Memory B cell (primary cell): Measurements from ENCODE around the gene CCDC192.

ENCODE experiments used
- ATAC-seq: fragments of 150-1000 bp; cut with Tn5 transposase; 2 replicates; pipeline ENCODE4 v1.10.0; 2021; ENCODE audit warnings: low read depth, mild to moderate bottlenecking, moderate library complexity
- DNase-seq, 2 donors: peaks; one replicate each; pipeline ENCODE4 v3.0.0; 2022; ENCODE audit warnings: low spot score in 2 of 2
- H3K27ac Mint-ChIP-seq: one replicate; pipeline ENCODE4 v1.8.0; 2022; ENCODE audit warnings: mild to moderate bottlenecking, moderate library complexity, mixed read lengths
- H3K27me3 Mint-ChIP-seq: one replicate; pipeline ENCODE4 v1.8.0; 2022; ENCODE audit warnings: mixed read lengths
- H3K36me3 Mint-ChIP-seq: one replicate; pipeline ENCODE4 v1.8.0; 2022; ENCODE audit warnings: mild to moderate bottlenecking, mixed read lengths
- H3K4me1 Mint-ChIP-seq: one replicate; pipeline ENCODE4 v1.8.0; 2022; ENCODE audit warnings: mixed read lengths
- H3K4me3 Mint-ChIP-seq: one replicate; pipeline ENCODE4 v1.8.0; 2022; ENCODE audit warnings: mild to moderate bottlenecking, moderate library complexity, mixed read lengths
- H3K9me3 Mint-ChIP-seq: one replicate; pipeline ENCODE4 v1.8.0; 2022; ENCODE audit warnings: mixed read lengths

The CCDC192 gene

DNA sequence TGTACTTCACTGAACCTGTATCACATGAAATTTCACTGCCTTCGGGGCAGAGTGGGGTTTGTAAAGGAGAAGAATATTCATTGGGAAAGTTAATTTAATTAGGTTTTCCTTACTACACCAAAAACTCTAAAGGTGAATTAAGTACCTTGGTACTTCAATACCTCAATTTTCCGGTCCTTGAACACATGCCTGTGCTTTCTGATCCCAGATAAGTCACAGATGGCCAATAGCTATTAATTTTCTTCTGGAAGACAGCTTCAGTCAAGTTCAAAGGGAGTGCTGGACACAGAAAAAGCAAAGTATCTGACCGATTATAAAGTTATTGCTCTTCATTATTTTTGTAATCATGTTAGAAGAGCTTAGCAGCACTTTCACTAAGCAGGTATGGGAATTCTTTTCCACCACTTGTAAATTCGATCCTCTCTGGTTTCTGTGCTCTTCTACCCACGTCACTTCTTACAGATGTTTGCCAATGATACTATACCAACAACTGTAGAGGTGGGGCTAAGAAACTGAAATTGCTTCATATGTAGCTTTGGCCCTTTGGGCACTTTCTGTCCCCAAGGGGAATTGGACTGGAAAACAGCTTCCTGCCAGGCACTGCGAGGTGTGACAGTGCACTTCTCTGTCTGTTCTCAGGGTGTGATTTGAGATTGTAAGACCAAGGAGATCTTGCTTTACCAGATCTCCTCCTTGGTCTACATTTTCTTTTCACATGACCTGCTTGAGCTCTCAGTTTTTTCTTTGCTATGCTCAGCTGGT, 164.0 kb downstream of the CCDC192 start:
- DNase-seq, result no peak
- H3K9me3 Mint-ChIP-seq, result no peaks in the 10 kb centered on the region
- no peak for ATAC-seq
- no peak overlapping the region for H3K27ac Mint-ChIP-seq
- no peaks in the 10 kb centered on the region for H3K36me3 Mint-ChIP-seq
- H3K27me3 Mint-ChIP-seq, result no peaks in the 10 kb centered on the region
- H3K4me3 Mint-ChIP-seq, result no peak overlapping the region
- peaks cover 3% of the 10 kb centered on the region for H3K4me1 Mint-ChIP-seq

DNA sequence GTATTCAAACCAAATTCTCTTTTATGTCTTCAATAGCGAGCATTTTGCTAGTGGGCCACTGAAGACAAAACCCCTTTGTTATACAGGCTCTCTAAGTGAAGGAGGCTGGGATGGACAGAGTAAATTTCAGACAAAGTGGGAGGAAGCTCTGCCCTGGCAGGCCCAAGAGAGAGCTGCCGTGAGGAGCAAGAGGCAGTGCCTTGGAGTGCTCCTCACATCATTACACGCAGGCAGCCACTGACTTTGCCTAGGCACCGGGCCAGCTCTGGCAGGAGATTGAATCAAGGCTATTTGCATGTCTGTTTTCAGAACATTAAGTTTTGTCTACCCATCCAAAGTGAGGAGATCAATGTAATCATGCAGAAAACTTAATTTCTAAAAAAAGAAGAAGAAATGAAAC, 167.7 kb downstream of the CCDC192 start:
- H3K4me3 Mint-ChIP-seq, result no peak overlapping the region
- no peak for ATAC-seq
- H3K27ac Mint-ChIP-seq, result no peak overlapping the region
- H3K4me1 Mint-ChIP-seq, result peaks cover 3% of the 10 kb centered on the region
- no peak for DNase-seq
- H3K27me3 Mint-ChIP-seq, result no peaks in the 10 kb centered on the region
- H3K9me3 Mint-ChIP-seq, result no peaks in the 10 kb centered on the region
- H3K36me3 Mint-ChIP-seq, result no peaks in the 10 kb centered on the region

DNA sequence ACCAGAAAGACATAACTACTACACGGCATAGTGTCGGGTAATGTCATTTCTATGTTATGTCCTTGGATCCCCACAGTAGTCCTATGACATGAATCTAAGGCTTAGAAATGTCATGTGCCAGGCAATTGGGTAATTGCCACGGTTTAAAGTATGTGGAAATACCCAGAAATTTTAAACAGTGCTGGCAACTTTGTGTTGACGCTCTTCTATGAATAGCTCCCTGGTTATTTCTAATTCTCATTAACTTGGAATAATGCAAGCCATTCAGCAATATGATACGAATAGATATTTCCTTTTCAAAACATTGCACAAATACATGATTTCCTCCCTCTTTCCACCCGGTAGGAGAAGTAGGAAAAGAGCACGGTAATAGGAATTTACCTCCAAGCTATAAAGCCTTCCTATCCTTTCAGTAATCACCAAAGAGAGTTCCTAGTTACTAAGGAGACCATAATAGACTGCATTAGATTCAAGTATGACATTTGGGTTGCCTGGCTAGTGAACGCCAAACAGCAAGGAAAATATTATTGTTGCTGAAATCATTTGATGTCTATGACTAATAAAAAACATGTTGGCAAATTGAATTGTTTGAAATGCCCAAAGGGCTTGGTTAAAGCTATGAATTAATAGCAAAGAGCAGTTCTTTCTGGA, 168.4 kb downstream of the CCDC192 start:
- no peaks in the 10 kb centered on the region for H3K9me3 Mint-ChIP-seq
- no peak overlapping the region for H3K27ac Mint-ChIP-seq
- H3K4me3 Mint-ChIP-seq, result no peak overlapping the region
- peaks cover 3% of the 10 kb centered on the region for H3K4me1 Mint-ChIP-seq
- no peaks in the 10 kb centered on the region for H3K27me3 Mint-ChIP-seq
- ATAC-seq (no peak), DNase-seq (no peak)
- no peaks in the 10 kb centered on the region for H3K36me3 Mint-ChIP-seq

DNA sequence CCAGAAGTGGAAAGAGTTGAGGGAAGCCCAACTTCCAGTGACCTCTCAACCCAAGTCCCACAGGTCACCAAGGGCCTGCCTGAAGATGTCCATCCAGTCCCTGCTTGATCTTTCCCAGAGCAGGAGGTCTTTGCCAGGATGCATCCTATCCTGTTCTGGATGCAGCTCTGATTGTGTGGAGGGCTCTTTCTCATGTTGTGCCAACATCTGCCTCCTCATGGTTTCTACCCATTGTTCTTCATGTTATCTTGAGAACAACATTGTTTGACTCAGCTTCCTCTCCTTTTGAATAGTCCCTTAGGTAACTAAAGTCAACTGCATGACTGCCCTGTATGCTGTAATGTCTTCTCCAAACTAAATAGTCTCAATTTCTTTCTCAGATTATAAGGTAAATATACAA, 169.3 kb downstream of the CCDC192 start:
- Mint-ChIP-seq H3K4me1 (no peaks in the 10 kb centered on the region), H3K4me3 (no peak overlapping the region), H3K27me3 (no peaks in the 10 kb centered on the region), H3K9me3 (no peaks in the 10 kb centered on the region), H3K27ac (no peak overlapping the region), H3K36me3 (no peaks in the 10 kb centered on the region)
- DNase-seq (no peak), ATAC-seq (no peak)

DNA sequence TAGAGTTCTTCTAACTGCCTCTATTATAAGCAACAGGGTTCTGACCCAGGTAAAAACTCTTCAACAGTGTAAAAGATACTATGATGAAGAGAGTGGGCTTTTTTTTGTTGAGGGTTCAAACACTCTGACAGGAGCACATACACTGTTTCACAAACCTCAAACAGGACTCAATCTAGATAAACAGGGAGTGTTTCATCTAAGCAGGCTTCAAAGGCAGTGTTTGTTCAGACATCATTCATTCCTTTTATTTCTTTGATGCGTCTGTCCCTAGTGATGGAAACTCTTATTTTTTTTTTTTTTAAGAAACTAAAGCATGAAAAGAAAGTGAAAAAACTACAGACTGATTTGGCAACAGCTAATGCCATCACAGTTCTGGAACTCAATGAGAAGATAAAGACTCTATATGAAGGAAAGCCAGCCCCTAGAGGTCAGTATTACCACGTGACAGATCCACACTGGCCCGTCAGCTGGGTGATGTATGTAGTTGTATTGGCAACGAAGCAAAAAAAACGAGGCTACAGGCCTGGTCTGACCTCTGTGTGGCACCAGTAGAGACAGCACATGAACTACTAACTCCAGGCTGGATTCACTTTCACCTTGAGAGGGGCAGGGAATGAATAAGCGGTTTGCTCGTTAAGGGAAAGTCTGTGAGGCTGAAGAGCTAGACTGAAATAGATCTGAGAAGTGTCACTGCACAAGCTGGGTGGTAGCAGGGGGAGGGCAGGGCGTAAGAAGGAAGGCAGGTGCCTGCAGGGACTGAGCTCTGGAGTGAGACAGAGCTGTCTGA, 172.2 kb downstream of the CCDC192 start:
- H3K9me3 Mint-ChIP-seq, result no peaks in the 10 kb centered on the region
- H3K27ac Mint-ChIP-seq, result no peak overlapping the region
- no peaks in the 10 kb centered on the region for H3K36me3 Mint-ChIP-seq
- no peaks in the 10 kb centered on the region for H3K27me3 Mint-ChIP-seq
- DNase-seq (no peak), ATAC-seq (no peak)
- no peak overlapping the region for H3K4me3 Mint-ChIP-seq
- no peaks in the 10 kb centered on the region for H3K4me1 Mint-ChIP-seq

DNA sequence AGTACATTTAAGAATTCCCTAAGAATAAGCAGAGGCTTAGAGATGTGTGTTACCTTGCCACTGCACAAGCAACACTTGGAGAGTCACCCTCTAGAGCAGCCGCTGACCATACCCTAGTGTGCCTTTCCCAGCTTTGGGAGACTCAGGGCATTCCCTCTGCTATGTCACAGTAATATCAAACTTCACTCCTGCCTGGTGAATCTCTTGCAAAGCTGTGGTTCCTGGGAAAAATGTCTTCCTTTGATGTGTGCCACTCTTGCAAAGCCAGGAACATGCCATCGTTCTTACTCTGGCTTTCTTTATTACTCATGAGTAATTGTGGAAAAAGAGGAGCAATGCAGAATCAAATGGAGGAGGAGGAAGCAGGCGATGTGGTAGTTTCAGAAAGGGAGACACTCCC, 173.2 kb downstream of the CCDC192 start:
- no peak for ATAC-seq
- no peak overlapping the region for H3K27ac Mint-ChIP-seq
- H3K36me3 Mint-ChIP-seq, result no peaks in the 10 kb centered on the region
- no peaks in the 10 kb centered on the region for H3K4me1 Mint-ChIP-seq
- no peaks in the 10 kb centered on the region for H3K27me3 Mint-ChIP-seq
- H3K4me3 Mint-ChIP-seq, result no peak overlapping the region
- no peak for DNase-seq
- H3K9me3 Mint-ChIP-seq, result no peaks in the 10 kb centered on the region

DNA sequence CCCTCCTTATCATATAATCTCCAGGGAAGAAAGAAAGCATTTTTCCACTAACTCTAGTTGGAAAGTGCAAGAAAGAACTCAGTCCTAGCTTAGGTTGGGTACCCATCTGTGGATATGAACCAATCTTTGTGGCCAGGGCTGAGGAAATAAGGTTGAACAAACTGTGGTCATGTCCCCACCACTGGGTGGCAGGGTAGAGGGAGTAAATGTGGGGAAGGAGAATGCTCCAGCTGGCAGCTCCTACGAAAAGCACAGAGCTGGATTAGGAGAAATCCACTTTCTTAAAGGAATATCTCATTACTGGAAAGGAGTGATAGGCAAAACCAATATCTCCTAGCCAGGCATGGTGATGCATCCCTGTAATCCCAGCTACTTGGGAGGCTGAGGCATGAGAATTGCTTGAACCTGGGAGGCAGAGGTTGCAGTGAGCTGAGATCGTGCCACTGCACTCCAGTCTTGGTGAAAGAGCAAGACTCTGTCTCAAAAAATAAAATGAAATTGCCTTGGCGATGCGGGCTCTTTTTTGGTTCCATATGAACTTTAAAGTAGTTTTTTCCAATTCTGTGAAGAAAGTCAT, 175.1 kb downstream of the CCDC192 start:
- DNase-seq (no peak), ATAC-seq (no peak)
- H3K9me3 Mint-ChIP-seq, result no peaks in the 10 kb centered on the region
- H3K27ac Mint-ChIP-seq, result no peak overlapping the region
- H3K27me3 Mint-ChIP-seq, result no peaks in the 10 kb centered on the region
- no peaks in the 10 kb centered on the region for H3K4me1 Mint-ChIP-seq
- H3K36me3 Mint-ChIP-seq, result no peaks in the 10 kb centered on the region
- no peak overlapping the region for H3K4me3 Mint-ChIP-seq

DNA sequence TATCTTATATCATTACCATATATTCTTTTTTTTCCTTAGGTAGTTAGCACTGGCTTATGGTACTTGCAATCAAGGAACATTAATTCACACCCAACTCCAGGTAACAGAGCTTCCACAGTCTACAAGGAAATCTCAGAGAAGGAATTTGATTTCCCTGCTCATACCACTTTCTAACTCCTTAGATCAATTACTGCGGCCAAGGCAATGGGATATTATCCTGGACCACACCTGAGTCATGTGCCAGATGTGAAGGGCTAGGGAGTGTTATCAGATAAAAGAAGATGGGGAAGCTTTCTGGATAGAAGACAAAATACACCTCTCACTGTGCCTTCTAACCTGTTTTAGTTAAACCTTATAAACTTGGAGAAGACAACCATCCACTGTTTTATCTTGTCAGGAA, 181.2 kb downstream of the CCDC192 start:
- DNase-seq (no peak), ATAC-seq (no peak)
- no peaks in the 10 kb centered on the region for H3K9me3 Mint-ChIP-seq
- H3K27me3 Mint-ChIP-seq, result no peaks in the 10 kb centered on the region
- no peaks in the 10 kb centered on the region for H3K4me1 Mint-ChIP-seq
- no peak overlapping the region for H3K4me3 Mint-ChIP-seq
- H3K27ac Mint-ChIP-seq, result no peak overlapping the region
- no peaks in the 10 kb centered on the region for H3K36me3 Mint-ChIP-seq

DNA sequence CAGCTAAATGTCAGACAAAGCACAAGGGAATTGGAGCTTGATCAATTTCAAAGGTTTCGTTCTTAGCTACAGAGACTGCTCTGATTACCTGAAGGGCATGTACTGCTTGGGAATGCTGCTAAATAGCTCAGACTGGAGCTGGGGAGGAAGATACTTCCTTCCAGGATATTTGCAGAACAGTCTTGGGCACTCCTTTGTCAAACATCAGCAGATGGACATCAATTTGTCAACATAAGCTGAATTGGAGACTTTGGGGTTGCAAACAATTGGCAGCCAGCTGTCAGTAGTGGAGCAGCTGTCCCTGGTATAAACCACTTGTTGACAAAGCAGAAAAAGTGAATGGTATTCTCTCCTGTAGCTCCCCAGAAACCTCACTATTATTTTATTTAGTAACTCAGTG, 182.0 kb downstream of the CCDC192 start:
- DNase-seq, result no peak
- H3K4me3 Mint-ChIP-seq, result no peak overlapping the region
- H3K36me3 Mint-ChIP-seq, result no peaks in the 10 kb centered on the region
- no peaks in the 10 kb centered on the region for H3K27me3 Mint-ChIP-seq
- no peak overlapping the region for H3K27ac Mint-ChIP-seq
- no peak for ATAC-seq
- H3K4me1 Mint-ChIP-seq, result no peaks in the 10 kb centered on the region
- H3K9me3 Mint-ChIP-seq, result no peaks in the 10 kb centered on the region

DNA sequence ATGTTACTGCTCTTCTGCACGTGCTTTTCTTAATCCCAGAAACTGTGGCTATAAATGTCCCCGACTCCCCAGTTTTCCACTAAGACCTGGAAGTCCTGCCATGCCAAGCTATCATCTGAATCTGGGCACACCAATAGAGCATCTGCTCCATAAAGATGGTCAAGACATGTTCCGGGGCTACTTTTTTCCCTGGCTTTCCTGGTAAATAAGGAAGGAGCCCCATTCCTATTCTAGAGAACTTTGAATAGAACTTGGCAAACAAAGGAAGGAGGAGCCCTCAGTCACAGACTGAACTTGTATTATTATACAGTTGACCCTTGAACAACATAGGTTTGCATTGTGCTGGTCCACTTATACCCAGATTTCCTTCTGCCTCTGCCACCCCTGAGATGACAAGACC, 182.9 kb downstream of the CCDC192 start:
- DNase-seq (no peak), ATAC-seq (no peak)
- no peaks in the 10 kb centered on the region for H3K4me1 Mint-ChIP-seq
- no peak overlapping the region for H3K27ac Mint-ChIP-seq
- H3K27me3 Mint-ChIP-seq, result no peaks in the 10 kb centered on the region
- H3K4me3 Mint-ChIP-seq, result no peak overlapping the region
- H3K36me3 Mint-ChIP-seq, result no peaks in the 10 kb centered on the region
- no peaks in the 10 kb centered on the region for H3K9me3 Mint-ChIP-seq

DNA sequence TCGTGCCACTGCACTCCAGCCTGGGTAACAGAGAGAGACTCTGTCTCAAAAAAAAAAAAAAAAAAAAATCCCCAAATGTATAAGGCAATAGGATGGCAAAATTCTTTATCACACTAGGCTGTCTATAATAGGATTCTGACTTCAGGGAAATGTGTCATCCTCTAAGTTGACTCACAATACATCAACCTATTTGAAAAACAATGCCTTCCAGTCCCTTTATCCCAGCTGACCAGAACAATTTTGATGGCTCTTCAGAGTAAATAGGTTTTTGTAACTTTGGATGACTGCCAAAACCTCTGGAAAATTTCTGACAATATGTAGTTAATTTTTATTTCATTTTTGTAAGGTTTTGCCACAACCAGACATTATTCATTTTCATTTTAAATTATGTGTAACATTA, 184.1 kb downstream of the CCDC192 start:
- Mint-ChIP-seq H3K36me3 (no peaks in the 10 kb centered on the region), H3K27me3 (peaks cover 2% of the 10 kb centered on the region), H3K4me3 (no peak overlapping the region), H3K4me1 (no peaks in the 10 kb centered on the region), H3K27ac (no peak overlapping the region), H3K9me3 (no peaks in the 10 kb centered on the region)
- ATAC-seq (no peak), DNase-seq (no peak)

DNA sequence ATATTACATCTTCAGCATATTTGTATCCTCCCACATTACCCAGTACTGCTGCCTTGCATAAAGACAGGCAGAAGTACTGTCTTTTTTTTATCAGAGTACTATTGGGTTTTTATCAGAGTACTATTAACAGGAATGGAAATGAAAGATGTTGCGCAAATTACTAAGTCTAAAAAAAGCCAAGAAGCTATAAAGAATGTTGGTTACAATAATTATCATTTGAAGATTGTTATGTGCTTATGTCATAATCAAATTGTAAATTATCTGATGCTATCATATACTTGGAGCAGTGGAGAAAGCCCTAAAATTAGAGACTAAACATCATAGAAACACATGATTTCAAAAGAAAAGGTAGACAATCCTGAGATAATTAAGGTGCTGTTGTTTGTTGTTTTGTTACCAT, 188.8 kb downstream of the CCDC192 start:
- Mint-ChIP-seq H3K9me3 (no peaks in the 10 kb centered on the region), H3K27me3 (peaks cover 2% of the 10 kb centered on the region), H3K36me3 (no peaks in the 10 kb centered on the region), H3K4me3 (no peak overlapping the region), H3K4me1 (no peaks in the 10 kb centered on the region), H3K27ac (no peak overlapping the region)
- ATAC-seq, result no peak
- no peak for DNase-seq

DNA sequence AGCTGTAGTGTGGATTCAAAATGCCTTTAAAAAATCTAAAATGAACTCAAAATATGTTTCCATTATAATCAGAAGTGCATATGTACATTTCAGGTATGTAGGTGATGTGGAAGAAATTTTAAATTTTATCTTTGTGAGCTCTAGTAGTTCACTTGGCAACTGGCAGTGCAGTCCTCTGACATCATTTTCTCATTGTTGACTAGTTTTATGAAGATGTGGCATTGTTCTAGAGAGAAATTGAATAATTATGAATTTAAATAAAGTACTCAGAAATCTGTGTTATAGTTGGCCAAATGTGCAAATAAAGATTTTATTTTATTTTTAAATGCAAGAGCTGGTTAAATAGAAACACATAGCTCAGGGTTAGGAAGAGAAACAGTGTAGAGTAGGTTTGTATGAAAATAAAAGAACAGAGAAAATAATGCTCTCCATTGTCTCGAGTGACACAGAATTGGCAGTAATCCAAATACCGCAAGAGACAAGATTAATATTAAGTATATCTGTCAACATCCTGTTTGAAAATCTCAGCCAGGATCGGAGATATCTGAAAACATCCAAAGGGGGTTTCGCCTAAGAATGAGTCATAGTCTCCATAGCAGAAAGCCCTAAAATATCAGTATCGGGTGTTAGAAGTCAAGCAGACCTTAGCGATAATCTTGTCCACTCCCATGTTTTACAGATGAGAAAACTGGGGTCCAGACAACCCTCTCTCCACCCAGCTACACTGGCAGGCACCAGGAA, 189.4 kb downstream of the CCDC192 start:
- H3K27me3 Mint-ChIP-seq, result peaks cover 2% of the 10 kb centered on the region
- no peak overlapping the region for H3K27ac Mint-ChIP-seq
- no peaks in the 10 kb centered on the region for H3K9me3 Mint-ChIP-seq
- ATAC-seq (no peak), DNase-seq (no peak)
- no peaks in the 10 kb centered on the region for H3K4me1 Mint-ChIP-seq
- H3K36me3 Mint-ChIP-seq, result no peaks in the 10 kb centered on the region
- H3K4me3 Mint-ChIP-seq, result no peak overlapping the region

DNA sequence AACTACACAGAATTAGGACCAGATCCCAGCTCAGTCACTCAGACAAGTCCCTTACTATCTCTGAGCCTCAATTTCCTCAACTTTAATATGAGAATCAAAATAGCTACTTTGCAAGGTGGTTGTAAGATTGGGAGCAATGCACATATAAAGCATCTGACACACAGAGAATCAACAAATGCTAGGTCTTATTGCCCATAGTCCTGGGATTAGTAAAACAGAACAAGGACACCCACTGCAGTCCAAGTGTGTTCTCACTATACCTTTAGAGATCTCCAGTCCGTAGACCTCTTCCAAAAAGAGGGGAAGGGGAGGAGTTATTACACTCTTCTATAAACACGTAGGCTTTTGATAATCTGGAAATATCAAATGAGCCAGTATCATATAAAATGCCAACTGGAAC, 190.0 kb downstream of the CCDC192 start:
- DNase-seq (no peak), ATAC-seq (no peak)
- Mint-ChIP-seq H3K9me3 (no peaks in the 10 kb centered on the region), H3K27me3 (peaks cover 2% of the 10 kb centered on the region), H3K36me3 (no peaks in the 10 kb centered on the region), H3K4me1 (no peaks in the 10 kb centered on the region), H3K4me3 (no peak overlapping the region), H3K27ac (no peak overlapping the region)
